Stimulated activated CD4-positive, alpha-beta T cell treated with anti-CD3 and anti-CD28 coated beads, TNF-alpha, amount 100 ng/mL, for 1 hour (primary cell): ENCODE measurements around the gene EPB41L4B.
"Not testable (repeated sequence)": the region's sequence is repeated elsewhere in the genome, so short reads cannot be mapped to it uniquely, and the experiment has no call there.

Experiments
- DNase-seq, 3 donors: peaks; one replicate each; pipeline ENCODE4 v3.0.0-alpha.2; 2020; ENCODE audit warnings: low read depth in 3 of 3, low spot score in 1 of 3

The EPB41L4B gene

GRCh38 chr9:109320742-109321448 lies at the start of gene EPB41L4B:
Gene EPB41L4B, minus strand, starts transcription at chr9:109321059. Its CDS starts 613 bp downstream, at chr9:109320446.
- peak; percentile 45 to 91 (median 65) for DNase-seq

DNA sequence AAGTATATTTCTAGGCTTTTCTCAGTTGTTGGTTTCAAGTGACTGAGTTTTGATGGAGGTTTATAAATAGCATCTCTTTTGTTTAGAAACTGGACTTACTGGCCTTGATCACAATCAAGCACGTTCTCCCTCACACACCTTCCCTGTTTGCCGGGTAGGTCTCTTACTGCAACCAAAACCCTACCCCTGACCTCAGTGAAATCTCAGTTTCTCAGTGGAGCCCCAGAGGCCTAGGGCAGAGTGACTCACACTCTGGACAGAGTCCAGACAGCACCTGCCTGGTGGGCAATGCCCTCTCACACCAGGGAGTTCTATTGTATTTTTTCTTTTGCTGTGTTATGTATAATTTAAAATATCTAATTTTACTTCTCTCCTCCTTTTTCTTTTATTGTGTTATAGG lies 48.4 kb upstream of the EPB41L4B start:
- no peak for DNase-seq

- no peak for DNase-seq
Observed at GRCh38 chr9:109360771-109361170, 39.9 kb upstream of the EPB41L4B start.

GRCh38 chr9:109358968-109359603 lies 38.2 kb upstream of the EPB41L4B start:
- not testable (repeated sequence) for DNase-seq

DNA sequence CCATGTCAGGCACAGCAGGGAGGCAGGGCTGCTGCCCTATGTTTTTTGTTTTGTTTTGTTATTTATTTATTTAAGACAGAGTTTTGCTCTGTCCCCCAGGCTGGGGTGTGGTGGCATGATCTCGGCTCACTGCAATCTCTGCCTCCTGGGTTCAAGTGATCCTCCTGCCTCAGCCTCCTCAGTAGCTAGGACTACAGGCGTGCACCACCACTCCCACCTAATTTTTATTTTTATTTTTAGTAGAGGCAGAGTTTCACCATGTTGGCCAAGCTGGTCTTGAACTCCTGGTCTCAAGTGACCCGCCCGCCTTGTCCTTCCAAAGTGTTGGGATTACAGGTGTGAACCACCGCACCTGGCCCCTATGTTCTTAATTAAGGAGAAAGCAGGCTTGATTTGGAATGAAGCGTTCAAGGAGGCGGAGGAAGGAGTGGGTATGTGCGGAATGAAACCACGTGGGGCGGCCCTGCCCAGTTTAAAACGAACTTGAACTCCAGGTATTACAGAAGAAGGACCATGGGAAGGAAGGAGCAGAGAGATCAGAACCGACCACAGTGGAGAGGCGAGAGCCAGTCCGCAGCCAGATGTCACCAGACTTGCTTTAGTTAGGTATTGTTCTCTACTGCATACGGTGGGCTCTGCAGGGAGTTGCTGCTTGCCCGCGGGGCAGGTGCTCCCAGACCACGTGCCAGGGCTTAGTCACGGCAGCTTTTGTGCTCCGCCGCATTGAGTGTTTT lies 34.9 kb upstream of the EPB41L4B start:
- no peak for DNase-seq

- DNase-seq, result no peak
Observed at GRCh38 chr9:109354190-109354589, 33.3 kb upstream of the EPB41L4B start.

DNA sequence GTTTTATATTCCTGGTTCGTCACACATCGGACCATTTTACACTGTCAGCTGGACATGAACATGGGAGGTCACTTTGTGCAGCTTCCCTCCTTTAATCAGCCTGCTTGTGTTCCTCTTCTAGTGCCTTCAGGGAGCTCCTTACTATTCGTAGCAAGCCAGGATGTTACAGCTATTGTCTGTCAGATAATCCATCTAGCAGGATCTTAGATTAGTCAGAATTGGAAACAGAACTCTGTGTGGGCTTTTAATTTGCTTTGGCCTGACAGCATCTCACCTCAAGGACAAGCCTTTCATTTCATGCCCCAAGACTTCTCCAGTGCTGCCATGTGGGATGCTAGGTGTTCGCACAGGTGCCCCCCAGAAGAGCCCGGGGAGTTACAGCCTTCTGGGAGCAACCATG lies 30.2 kb upstream of the EPB41L4B start:
- no peak for DNase-seq

DNA sequence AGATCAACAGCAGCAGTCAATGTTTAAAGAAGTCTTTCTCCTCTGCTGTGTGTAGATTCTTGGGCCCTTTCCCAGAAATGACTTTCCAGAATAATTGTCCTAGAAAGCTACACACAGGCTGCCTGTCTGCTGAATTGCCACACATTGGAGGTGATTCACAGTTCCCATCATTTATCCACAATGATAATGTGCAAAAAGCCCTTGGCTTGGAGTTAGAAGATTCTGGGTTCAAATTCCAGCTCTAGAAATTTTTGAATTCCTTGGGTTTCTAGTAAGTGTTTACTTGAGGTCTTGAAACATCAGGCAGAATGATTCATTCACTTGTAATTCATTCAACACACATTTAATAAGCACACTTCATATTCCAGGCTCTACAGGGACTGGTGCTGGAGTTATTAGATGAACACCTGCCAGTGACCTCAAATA lies 28.6 kb upstream of the EPB41L4B start:
- DNase-seq, result no peak

- no peak for DNase-seq
Observed at GRCh38 chr9:109346904-109347303, 26.0 kb upstream of the EPB41L4B start.

- DNase-seq, result no peak
Observed at GRCh38 chr9:109344866-109345265, 24.0 kb upstream of the EPB41L4B start.

DNA sequence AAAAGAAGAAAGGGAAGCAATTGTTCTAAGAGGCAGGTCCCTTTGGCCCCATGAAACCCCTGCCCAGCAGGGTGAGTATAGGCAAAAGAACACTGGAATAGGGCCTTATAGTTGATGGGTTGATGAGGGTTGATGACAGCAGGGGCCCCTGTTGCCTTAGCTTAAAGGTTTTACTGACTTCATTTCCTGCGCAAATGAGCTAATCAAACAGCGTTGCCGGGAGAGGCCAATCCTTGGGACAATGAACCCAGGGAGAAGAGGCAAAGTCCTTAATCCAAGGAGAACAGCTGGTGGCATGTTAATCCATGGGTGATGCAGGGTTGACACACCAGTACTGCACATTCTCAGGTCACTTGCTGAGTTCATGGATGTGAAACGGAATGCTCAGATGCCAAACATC lies 22.0 kb upstream of the EPB41L4B start:
- DNase-seq, result no peak

- no peak for DNase-seq
Observed at GRCh38 chr9:109341561-109341960, 20.7 kb upstream of the EPB41L4B start.

DNA sequence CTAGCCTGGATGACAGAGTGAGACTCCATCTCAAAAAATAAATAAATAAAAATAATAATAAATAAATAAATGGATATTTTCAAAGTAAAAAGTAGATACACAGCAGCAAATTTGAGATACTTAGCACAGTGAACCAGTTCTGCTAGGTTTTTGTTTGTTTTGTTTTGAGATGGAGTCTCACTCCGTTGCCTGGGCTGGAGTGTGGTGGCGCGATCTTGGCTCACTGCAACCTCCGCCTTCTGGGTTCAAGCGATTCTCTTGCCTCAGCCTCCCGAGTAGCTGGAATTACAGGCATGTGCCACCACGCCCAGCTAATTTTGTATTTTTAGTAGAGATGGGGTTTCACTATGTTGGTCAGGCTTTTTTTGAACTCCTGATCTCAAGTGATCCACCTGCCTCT lies 20.1 kb upstream of the EPB41L4B start:
- not testable (repeated sequence) for DNase-seq

GRCh38 chr9:109336409-109336808 lies 15.6 kb upstream of the EPB41L4B start:
- DNase-seq, result no peak

GRCh38 chr9:109335929-109336328 lies 15.1 kb upstream of the EPB41L4B start:
- DNase-seq, result no peak

- no peak for DNase-seq
Observed at GRCh38 chr9:109335121-109335520, 14.3 kb upstream of the EPB41L4B start.

DNA sequence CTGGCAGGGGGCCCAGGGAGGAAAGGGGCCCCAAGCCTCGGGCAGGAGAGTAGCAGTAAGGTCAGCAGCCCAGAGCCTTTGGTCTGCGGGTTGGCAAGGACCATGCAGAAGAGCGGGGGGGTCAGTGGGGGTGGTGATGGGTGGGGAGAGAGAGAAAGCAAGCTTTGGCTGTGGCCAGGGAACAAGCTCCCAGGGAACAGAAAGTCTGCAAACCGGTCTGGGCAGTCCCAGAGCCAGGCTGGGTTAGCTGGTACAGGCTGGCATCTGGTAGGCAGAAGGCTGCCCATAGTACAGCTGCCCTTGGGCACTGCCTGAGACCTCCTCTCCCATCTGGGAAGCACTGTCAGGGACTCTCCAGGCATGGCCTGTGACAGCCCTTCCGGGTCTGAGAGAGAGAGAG lies 10.5 kb upstream of the EPB41L4B start:
- DNase-seq, result no peak

GRCh38 chr9:109329638-109330258 lies 8.9 kb upstream of the EPB41L4B start:
- DNase-seq, result no peak

DNA sequence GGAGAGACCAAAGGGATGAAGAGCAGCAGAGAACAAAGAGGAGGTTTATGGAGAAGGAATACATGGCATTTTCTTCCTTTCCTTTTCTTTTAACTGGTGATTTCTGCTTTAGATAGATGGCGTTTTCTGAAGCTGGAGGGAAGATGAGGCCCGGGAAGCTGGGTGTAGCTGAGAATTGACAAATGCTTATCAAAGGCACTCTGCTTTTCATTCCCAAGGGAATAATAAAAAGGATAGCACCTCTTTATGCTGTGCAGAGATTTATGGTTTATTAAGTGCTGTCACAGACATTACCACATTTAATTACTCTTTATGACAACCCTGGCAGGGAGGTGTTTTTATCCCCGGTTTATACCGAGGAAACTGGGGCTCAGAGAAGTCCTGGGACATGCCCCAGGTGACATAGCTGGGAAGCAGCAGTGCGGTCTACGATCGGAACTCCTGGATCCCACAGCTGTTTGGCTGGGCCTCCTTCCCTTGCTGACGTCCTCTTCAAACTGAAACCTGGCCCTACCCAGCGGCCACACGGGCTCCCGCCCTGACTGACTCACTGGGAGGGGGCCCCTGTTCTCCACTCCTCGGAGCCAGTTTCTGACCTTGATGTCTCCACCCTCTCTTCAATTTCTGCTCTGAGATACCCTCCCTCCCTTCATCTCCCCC lies 8.2 kb upstream of the EPB41L4B start:
- no peak for DNase-seq

- no peak for DNase-seq
Observed at GRCh38 chr9:109325089-109325488, 4.2 kb upstream of the EPB41L4B start.

- DNase-seq, result no peak
Observed at GRCh38 chr9:109323771-109324170, 2.9 kb upstream of the EPB41L4B start.
